Measurements from ENCODE around the gene IMMP2L. TPM values are rescaled to one million over a fixed set of nuclear protein-coding genes. Genes with fewer than 3 reads are reported as not detected.

Gene IMMP2L
- total and polyA plus RNA-seq, 2 of the 8 experiments (the other 6 are each of a cell fraction or from before 2014, with no cell fraction given): 2.3 to 10.1 TPM

GRCh38 chr7:111057066-111057465 lies 505.2 kb downstream of the IMMP2L start:
- POLR2A ChIA-PET (ENCODE audit: partially characterized antibody): no interaction called here
- TF ChIP-seq PHF8 (conservative IDR thresholded peaks at IDR 0.05; ENCODE audit: low read depth, low read length) (no peak), SRF (IDR thresholded peaks at IDR 0.05; ENCODE audit: low read depth, low read length) (no peak), SIX5 (IDR thresholded peaks at IDR 0.05; ENCODE audit: low read depth, low read length) (no peak), EGR1 (IDR thresholded peaks at IDR 0.05; ENCODE audit: borderline replicate concordance, low read depth, low read length) (no peak), CHD1 (IDR thresholded peaks at IDR 0.05; ENCODE audit: low read depth, low read length) (no peak), TAF1 (IDR thresholded peaks at IDR 0.05; ENCODE audit: low read depth, low read length) (no peak), HDAC6 (IDR thresholded peaks at IDR 0.05; ENCODE audit: low read depth, low read length) (no peak), POU5F1 (IDR thresholded peaks at IDR 0.05; ENCODE audit: low read depth, low read length) (no peak), NANOG (IDR thresholded peaks at IDR 0.05; ENCODE audit: insufficient read depth, low read depth, low read length, poor library complexity, severe bottlenecking) (no peak), EP300 (IDR thresholded peaks at IDR 0.05; ENCODE audit: borderline replicate concordance in 1 of 2, low read depth in 2 of 2, low read length in 2 of 2) (no peak), TBP (IDR thresholded peaks at IDR 0.05; ENCODE audit: low read depth, low read length) (no peak), SP4 (IDR thresholded peaks at IDR 0.05; ENCODE audit: low read length) (no peak), RFX5 (IDR thresholded peaks at IDR 0.05; ENCODE audit: borderline replicate concordance, low read depth, low read length) (no peak), CEBPB (IDR thresholded peaks at IDR 0.05; ENCODE audit: low read depth, low read length) (no peak)
- TF ChIP-seq, protein P1, sequence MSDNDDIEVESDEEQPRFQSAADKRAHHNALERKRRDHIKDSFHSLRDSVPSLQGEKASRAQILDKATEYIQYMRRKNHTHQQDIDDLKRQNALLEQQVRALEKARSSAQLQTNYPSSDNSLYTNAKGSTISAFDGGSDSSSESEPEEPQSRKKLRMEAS (IDR thresholded peaks at IDR 0.05): no peak

More at GRCh38 chr7:111057066-111057465, 505.2 kb downstream of the IMMP2L start:
- Histone ChIP-seq H2AFZ (ENCODE audit: low read length) (no peak overlapping the region), H3K23ac (ENCODE audit: insufficient read length) (no peak overlapping the region), H4K5ac (ENCODE audit: insufficient read length, low read depth, low read length) (no peak overlapping the region), H3K9me3 (ENCODE audit: insufficient read depth in 2 of 2, low read depth in 1 of 2, low read length in 1 of 2) (0 out of 4 replicates have a peak, but pooled peaks cover 0 to under 1% of the 10 kb centered on the region in 2 experiments), H2BK5ac (ENCODE audit: low read depth, low read length) (no peak overlapping the region), H4K8ac (ENCODE audit: extremely low read depth, insufficient read depth, low read length) (no peak overlapping the region), H3K14ac (ENCODE audit: insufficient read length) (no peak overlapping the region), H3K56ac (replicated peaks; ENCODE audit: insufficient read length, low read depth, low read length) (no peak overlapping the region), H3K79me1 (ENCODE audit: low read depth, low read length) (no peaks in the 10 kb centered on the region), H3K79me2 (ENCODE audit: control insufficient read depth in 1 of 2, insufficient read depth in 2 of 2, low read length in 2 of 2) (no peaks in the 10 kb centered on the region), H4K91ac (replicated peaks; ENCODE audit: insufficient read length, low read length) (no peak overlapping the region), H3K18ac (ENCODE audit: extremely low read depth, low read length) (no peak overlapping the region), H3K4me3 (ENCODE audit: extremely low read depth in 1 of 4, insufficient read depth in 2 of 4, low read depth in 3 of 4, low read length in 4 of 4) (no peak overlapping the region), H3K4ac (replicated peaks; ENCODE audit: insufficient read length, low read depth, low read length) (no peak overlapping the region), H3K27me3 (replicated peaks in 1 of 4; ENCODE audit: control insufficient read depth in 3 of 4, extremely low read depth in 1 of 4, insufficient read depth in 3 of 4, low read length in 3 of 4) (no peaks in the 10 kb centered on the region), H2BK20ac (ENCODE audit: low read length) (no peak overlapping the region), H4K20me1 (replicated peaks in 1 of 2; ENCODE audit: control insufficient read depth in 1 of 2, insufficient read depth in 2 of 2, low read length in 2 of 2) (no peaks in the 10 kb centered on the region), H3K23me2 (ENCODE audit: low read depth, low read length) (no peaks in the 10 kb centered on the region), H2AK5ac (ENCODE audit: low read depth, low read length) (no peak overlapping the region), H3K36me3 (ENCODE audit: control insufficient read depth in 2 of 4, insufficient read depth in 4 of 4, low read length in 3 of 4) (no peaks in the 10 kb centered on the region), H3K4me2 (ENCODE audit: insufficient read depth in 1 of 2, low read depth in 2 of 2, low read length in 2 of 2) (no peak overlapping the region), H2BK120ac (replicated peaks; ENCODE audit: low read depth, low read length) (no peak overlapping the region), H2BK15ac (ENCODE audit: low read length) (no peak overlapping the region), H2BK12ac (ENCODE audit: low read depth, low read length) (no peak overlapping the region), H3K4me1 (replicated peaks in 1 of 4; ENCODE audit: control insufficient read depth in 3 of 4, insufficient read depth in 4 of 4, low read length in 3 of 4) (peaks cover 0 to 5% (median 0%) of the 10 kb centered on the region in 4 experiments; a peak in 1 of 7 replicates), H3K9ac (replicated peaks in 1 of 4; ENCODE audit: extremely low read depth in 1 of 4, low read depth in 3 of 4, low read length in 3 of 4) (no peak overlapping the region), H3K27ac (ENCODE audit: low read depth, low read length) (no peak overlapping the region)
- DNase-seq (ENCODE audit: low read depth in 1 of 2, low spot score in 2 of 2) (no peak), FAIRE-seq (no peak)
- CTCF ChIA-PET (ENCODE audit: partially characterized antibody): no interaction called here
- 89% methylated on average over 4 of the region's 4 CpGs; no CpG with 5 or more reads in 1 of the 2 experiments for WGBS, 2 experiments (ENCODE audit: extremely low coverage in 1 of 2, insufficient coverage in 1 of 2, insufficient read length in 1 of 2, insufficient replicate concordance in 2 of 2, low coverage in 1 of 2, low lambda C conversion rate in 2 of 2, missing lambda C conversion rate in 1 of 2)

All from H1 (cell line).